Left lung (tissue), 10 donors: ENCODE measurements around the gene WDR1. TPM values are rescaled to one million over a fixed set of nuclear protein-coding genes. Genes with fewer than 3 reads are reported as not detected.

Experiments
- ATAC-seq: fragments of 200-7000 bp; cut with Tn5 transposase; one replicate; pipeline ENCODE4 v1.9.1; 2020; ENCODE audit warnings: moderate library complexity
- DNase-seq, 4 donors: peaks; one replicate each; pipeline ENCODE4 v3.0.0-alpha.2; 2013 to 2020
- H3K27ac ChIP-seq, 2 donors: fragments of 200-600 bp; sonication (generic) in 1 of 2; one replicate each; pipeline versions ENCODE4 v1.5.0 to v1.8.0; 2020 to 2021
- H3K27me3 ChIP-seq, 2 donors: fragments of 200-600 bp; sonication (generic) in 1 of 2; one replicate each; pipeline versions ENCODE4 v1.5.0 to v1.8.0; 2020 to 2021
- H3K36me3 ChIP-seq, 2 donors: fragments of 200-600 bp; sonication (generic) in 1 of 2; one replicate each; pipeline versions ENCODE4 v1.5.0 to v1.8.0; 2020 to 2021
- H3K4me1 ChIP-seq, 2 donors: fragments of 200-600 bp; one replicate each; pipeline ENCODE4 v1.8.0; 2021
- H3K4me3 ChIP-seq, 2 donors: fragments of 200-600 bp; sonication (generic) in 1 of 2; one replicate each; pipeline versions ENCODE4 v1.5.0 to v1.8.0; 2020 to 2021; ENCODE audit warnings: mild to moderate bottlenecking in 1 of 2
- H3K9me3 ChIP-seq, 2 donors: fragments of 200-600 bp; sonication (generic) in 1 of 2; one replicate each; pipeline versions ENCODE4 v1.5.0 to v1.8.0; 2020 to 2021
- intact Hi-C, 2 donors: fragments of 100-400 bp; cut with DNase I; formaldehyde crosslinking; loops; one replicate each; pipeline versions ENCODE4 v1.11.2 to v1.14.2; 2022
- polyA plus RNA-seq, 6 donors: library from polyadenylated mRNA; unstranded; fragments of 120-200 nt; gene quantifications; one replicate each; pipeline ENCODE4 v1.2.1, GENCODE V29; 2013; ENCODE audit not compliant: insufficient read length in 6 of 6
- total RNA-seq, 2 donors: library from RNA; stranded (reverse); fragmentation: NEBNext Ultra II Directional; extraction: Animal tissue kit (Norgen Biotek cat#: 25700); gene quantifications; one replicate each; pipeline ENCODE4 v1.2.1, GENCODE V29; 2021
- TF ChIP-seq, protein P1 (sequence below), 2 donors: fragments of 200-600 bp; sonication (generic) in 1 of 2; IDR thresholded peaks; one replicate each; pipeline versions ENCODE4 v1.5.0 to v1.8.0; 2021; ENCODE audit warnings: antibody characterized with exemption in 2 of 2
- donor health status: DM: no; HTN: yes; CAD: no.
- donor health status: DM: no; HTN: no; CAD: no.

Gene WDR1
- total and polyA plus RNA-seq, 8 donors, result 133 to 303 (median 157) TPM

DNA sequence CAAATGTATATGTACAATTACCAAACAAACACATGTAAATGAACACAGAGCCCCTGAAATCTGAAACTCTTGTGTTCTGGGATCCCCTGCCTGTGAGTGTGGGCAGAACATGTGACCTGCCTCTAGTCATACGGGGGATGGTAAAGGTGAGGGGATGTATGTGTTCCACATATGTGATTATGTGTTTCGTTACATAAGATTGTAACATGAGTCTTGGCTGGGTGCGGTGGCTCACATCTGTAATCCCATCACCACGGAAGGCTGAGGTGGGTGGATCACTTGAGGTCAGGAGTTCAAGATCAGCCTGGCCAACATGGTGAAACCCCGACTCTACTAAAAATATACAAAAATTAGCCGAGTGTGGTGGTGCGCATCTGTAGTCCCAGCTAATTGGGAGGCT, 58.2 kb downstream of the WDR1 start:
- H3K27me3 ChIP-seq, result no peaks in the 10 kb centered on the region
- ATAC-seq (no peak), DNase-seq (no peak)
- H3K27ac ChIP-seq, result no peak overlapping the region
- no peaks in the 10 kb centered on the region for H3K9me3 ChIP-seq
- H3K4me1 ChIP-seq, result peaks cover 0 to 1% of the 10 kb centered on the region in 2 donors
- intact Hi-C loops, result no loop called here
- H3K4me3 ChIP-seq, result no peak overlapping the region
- TF ChIP-seq, protein P1, sequence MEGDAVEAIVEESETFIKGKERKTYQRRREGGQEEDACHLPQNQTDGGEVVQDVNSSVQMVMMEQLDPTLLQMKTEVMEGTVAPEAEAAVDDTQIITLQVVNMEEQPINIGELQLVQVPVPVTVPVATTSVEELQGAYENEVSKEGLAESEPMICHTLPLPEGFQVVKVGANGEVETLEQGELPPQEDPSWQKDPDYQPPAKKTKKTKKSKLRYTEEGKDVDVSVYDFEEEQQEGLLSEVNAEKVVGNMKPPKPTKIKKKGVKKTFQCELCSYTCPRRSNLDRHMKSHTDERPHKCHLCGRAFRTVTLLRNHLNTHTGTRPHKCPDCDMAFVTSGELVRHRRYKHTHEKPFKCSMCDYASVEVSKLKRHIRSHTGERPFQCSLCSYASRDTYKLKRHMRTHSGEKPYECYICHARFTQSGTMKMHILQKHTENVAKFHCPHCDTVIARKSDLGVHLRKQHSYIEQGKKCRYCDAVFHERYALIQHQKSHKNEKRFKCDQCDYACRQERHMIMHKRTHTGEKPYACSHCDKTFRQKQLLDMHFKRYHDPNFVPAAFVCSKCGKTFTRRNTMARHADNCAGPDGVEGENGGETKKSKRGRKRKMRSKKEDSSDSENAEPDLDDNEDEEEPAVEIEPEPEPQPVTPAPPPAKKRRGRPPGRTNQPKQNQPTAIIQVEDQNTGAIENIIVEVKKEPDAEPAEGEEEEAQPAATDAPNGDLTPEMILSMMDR (IDR thresholded peaks at IDR 0.05), result no peak
- no peaks in the 10 kb centered on the region for H3K36me3 ChIP-seq

GRCh38 chr4:10057023-10057395, 59.6 kb downstream of the WDR1 start:
- Histone ChIP-seq H3K9me3 (no peaks in the 10 kb centered on the region), H3K27me3 (no peaks in the 10 kb centered on the region), H3K4me1 (no peaks in the 10 kb centered on the region), H3K4me3 (no peak overlapping the region), H3K36me3 (no peaks in the 10 kb centered on the region), H3K27ac (no peak overlapping the region)
- TF ChIP-seq, protein P1 (IDR thresholded peaks at IDR 0.05), result no peak
- intact Hi-C loops, result no loop called here
- ATAC-seq (no peak), DNase-seq (no peak)

DNA sequence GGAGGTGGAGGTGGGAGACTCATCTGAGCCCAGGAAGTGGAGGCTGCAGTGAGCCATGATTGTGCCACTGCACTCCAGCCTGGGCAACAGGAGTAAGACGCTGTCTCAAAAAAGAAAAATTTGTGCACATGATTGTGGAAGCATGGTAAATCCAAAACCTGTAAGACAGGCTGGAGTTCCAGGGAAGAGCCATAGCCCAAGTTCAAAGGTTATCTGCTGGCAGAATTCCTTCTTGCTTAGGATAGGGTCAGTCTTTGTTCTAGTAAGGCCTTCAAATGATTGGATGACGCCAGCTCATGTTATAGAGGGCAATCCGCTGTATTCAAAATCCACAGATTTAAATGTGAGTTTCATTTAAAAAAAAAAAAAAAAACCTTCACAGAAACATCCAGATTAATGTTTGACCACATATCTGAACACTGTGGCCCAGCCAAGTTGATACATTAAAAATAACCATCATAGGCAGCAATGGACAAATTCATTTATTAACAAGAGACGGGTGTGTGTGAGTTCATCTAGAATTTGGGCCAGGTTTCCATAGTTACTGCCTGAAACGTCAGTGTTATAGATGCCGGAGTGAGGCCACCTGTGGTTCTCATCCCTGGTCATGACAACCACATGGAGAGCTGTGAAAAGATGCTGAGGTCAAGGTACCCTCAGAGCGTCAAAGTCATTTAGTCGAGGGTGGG, 60.1 kb downstream of the WDR1 start:
- TF ChIP-seq, protein P1 (IDR thresholded peaks at IDR 0.05), result no peak
- H3K27ac ChIP-seq, result no peak overlapping the region
- no peaks in the 10 kb centered on the region for H3K9me3 ChIP-seq
- no peaks in the 10 kb centered on the region for H3K4me1 ChIP-seq
- DNase-seq (no peak), ATAC-seq (no peak)
- no peaks in the 10 kb centered on the region for H3K36me3 ChIP-seq
- H3K27me3 ChIP-seq, result no peaks in the 10 kb centered on the region
- H3K4me3 ChIP-seq, result no peak overlapping the region
- intact Hi-C loops, result no loop called here

GRCh38 chr4:10055871-10056270, 60.7 kb downstream of the WDR1 start:
- no peak overlapping the region for H3K4me3 ChIP-seq
- no peaks in the 10 kb centered on the region for H3K27me3 ChIP-seq
- intact Hi-C loops, result no loop called here
- TF ChIP-seq, protein P1 (IDR thresholded peaks at IDR 0.05), result no peak
- H3K9me3 ChIP-seq, result no peaks in the 10 kb centered on the region
- H3K4me1 ChIP-seq, result no peaks in the 10 kb centered on the region
- DNase-seq (no peak), ATAC-seq (no peak)
- no peak overlapping the region for H3K27ac ChIP-seq
- H3K36me3 ChIP-seq, result no peaks in the 10 kb centered on the region

DNA sequence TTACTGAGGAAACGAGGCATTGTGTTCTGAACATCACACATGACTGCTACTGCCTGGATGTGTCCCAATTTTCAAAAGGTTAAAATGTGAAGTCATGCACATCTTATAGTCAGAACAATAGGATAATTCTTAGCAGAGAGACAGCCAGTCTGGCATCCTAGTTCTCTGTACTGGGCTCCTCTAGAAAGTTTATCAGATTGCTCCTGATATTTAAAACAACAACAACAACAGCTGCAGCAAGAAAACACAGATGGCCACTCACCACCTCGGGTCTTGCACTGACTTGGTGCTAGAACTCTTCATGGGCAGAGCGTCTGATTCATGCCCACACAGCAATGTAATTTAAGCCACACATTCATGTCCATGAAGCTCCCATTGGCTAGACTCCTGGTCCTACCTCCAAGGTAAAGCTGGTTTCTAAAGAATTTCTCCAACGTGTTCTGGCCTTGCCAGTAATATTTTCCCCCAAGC, 62.0 kb downstream of the WDR1 start:
- H3K4me3 ChIP-seq, result no peak overlapping the region
- H3K36me3 ChIP-seq, result no peaks in the 10 kb centered on the region
- TF ChIP-seq, protein P1 (IDR thresholded peaks at IDR 0.05), result no peak
- H3K9me3 ChIP-seq, result no peaks in the 10 kb centered on the region
- H3K4me1 ChIP-seq, result no peaks in the 10 kb centered on the region
- H3K27ac ChIP-seq, result no peak overlapping the region
- no peaks in the 10 kb centered on the region for H3K27me3 ChIP-seq
- ATAC-seq, result no peak
- intact Hi-C loops, result no loop called here
- DNase-seq, result no peak
